8988T (cell line): Measurements from ENCODE around the gene INPP4B.
"Not testable (repeated sequence)": the region's sequence is repeated elsewhere in the genome, so short reads cannot be mapped to it uniquely, and the experiment has no call there.

Experiments used
- DNase-seq: peaks from one replicate; pipeline ENCODE4 v3.0.0; 2011

The INPP4B gene

DNA sequence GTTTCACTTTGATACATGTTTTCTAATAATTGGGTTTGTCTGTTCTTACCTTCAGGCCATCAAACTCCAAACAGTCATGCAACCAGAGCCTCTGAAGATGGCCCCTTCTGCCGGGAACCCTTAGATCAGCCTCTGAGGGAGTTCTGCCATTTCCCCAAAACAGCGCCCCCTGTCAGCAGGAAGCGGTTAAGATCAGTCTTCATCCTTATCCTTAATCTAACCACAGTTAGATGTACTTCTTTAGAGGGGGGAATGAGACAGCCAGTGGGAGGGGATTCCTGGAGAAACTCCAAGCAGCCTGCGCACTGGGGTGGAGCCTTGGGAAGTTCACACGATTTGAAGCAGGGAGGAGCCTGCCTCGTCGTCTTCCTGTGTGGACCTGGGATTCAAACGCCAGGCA lies 185.4 kb downstream of the INPP4B start:
- DNase-seq, result no peak

DNA sequence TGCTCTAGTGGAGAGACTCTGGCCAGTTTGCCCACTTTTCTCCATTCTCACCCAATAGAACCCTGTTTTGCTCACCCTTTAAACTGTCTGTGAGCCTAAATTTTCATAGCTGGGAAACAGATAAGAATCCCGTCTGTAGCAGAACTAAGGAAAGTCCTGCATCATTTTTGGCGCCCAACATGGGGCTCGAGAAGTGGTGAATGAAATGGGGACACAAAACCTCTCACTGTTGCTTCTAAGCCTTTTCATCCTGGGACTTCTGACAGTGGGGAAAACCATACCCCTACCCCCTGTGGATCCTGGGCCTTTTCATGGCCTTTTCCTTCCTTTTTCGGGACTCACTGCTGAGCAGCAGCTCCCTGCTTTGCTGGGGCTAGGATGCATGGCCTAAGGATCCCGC lies 189.9 kb downstream of the INPP4B start:
- DNase-seq, result no peak

DNA sequence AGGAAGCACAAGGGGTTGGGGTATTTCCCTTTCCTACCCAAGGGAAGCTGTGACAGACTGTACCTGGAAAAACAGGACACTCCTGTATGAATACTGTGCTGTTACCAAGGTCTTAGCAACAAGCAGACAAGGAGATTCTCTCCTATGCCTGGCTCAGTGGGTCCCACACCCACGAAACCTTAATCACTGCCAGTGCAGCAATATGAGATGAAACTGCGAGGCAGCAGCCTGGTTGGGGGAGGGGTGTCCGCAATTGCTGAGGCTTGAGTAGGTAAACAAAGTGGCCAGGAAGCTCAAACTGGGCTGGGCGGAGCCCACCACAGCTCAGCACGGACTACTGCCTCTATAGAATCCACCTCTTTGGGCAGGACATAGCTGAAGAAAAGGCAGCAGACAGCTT lies 197.7 kb downstream of the INPP4B start:
- DNase-seq, result no peak

DNA sequence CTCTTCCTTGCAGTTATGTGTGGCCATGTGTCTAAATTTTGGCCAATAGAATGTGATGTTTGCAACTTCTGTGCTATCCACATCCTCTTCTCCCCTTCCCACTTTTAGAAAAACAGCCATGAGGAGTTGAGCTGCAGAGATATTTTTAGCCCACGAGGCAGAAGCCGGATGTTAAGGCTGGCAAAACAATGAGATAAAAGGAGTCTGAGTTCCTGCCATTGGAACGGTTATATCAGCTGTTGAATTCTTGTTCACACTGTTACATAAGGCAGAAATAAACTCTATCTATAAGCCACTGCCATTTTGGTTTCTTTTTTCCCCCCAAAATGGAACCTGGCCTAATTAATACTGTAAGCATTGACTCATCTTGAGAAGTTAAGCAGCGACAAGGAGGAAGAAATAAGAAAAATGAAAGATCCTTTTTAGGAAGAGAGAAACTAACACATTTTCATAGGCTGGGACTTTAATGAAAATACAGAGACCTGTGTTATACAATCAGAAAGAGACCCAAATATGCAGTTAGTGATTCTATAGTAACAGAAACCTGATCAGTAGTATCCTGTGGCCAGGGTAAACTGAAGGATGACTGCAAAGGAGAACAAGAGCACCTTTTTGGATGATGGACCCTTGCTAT lies 200.5 kb downstream of the INPP4B start:
- no peak for DNase-seq

DNA sequence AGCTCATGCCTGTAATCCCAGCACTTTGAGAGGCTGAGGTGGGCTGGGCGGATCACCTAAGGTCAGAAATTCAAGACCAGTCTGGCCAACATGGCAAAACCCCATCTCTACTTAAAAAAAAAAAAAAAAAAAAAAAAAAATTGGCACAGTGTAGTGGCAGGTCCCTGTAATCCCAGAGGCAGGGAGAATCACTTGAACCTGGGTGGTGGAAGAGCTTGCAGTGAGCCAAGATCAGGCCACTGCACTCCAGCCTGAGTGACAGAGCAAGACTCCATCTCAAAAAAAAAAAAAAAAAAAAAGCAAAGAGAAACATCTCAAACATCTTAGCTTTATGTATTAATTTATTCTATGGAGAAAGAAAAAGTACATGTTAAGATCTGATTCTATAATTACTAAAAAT lies 201.5 kb downstream of the INPP4B start:
- not testable (repeated sequence) for DNase-seq

DNA sequence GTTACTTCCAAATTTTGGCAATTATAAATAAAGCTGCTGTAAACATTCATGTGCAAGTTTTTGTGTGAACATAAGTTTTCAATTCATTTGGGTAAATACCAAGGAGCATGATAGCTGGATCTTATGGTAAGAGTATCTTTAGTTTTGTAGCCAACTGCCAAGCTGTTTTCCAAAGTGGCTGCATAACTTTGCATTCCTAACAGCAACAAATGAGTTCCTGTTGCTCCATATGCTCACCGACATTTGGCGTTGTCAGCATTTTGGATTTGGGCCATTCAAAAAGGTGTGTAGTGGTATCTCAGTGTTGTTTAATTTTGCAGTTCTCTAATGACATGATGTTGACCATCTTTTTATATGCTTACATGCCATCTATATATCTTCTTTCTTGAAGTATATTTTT lies 208.5 kb downstream of the INPP4B start:
- no peak for DNase-seq

DNA sequence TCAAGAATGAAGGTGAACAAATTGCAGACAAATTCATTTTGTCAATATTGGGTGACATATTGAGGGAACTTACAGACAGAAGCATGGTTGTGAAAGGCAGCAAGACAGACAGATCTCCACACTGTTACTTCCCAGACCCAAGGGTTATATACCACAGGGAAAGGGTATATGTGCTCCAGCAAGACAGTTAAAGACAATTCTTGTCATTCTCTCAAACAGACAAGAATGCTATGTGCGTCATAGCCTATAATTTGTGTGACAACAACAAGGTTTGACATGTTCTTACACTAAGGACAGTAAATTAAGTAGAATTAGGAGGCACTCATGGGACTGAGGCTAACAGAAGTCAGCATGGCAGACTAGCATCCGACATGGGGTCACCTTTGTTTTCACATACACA lies 214.3 kb downstream of the INPP4B start:
- no peak for DNase-seq

DNA sequence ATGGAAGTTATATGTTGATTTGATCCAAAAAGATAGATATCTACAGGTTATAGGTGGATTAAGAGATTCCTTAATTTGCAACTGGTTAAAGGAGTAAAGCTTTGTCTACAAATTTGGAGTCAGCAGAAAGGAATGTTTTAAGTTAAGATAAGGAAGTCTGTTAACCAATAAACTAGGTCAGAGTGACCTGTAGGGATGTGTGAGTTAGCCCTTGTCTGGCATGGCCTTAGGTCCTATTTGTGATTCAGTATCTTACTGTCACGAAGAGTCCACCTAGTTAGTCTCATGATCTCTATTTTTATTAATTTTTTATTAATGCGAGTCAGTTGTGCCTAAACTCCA lies 230.8 kb downstream of the INPP4B start:
- DNase-seq, result no peak

DNA sequence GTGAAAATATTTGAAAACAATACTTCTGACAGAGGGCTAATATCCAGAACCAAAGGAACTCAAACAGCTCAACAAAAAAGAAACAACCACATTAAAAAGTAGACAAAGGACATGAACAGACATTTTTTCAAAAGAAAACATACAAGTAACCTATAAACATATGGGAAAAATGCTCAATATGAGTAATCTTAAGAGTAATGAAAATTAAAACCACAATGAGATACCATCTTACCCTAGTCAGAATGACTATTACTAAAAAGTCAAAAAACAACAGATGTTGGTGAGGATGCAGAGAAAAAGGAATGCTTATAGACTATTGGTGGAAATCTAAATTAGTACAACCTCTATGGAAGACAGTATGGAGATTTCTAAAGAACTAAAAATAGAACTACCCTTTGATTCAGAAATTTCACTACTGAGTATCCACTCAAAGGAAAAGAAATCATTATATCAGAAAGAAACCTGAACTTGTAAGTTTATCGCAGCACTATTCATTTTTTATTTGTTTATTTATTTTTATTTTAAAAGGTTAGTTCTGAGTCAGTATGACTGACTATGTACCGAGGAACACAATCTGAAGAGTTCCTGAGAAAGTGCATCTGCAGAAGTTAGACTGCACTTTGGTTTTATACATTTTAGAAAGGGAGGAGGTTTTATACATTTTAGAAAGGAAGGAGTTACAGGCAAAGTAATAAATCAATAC lies 231.3 kb downstream of the INPP4B start:
- no peak for DNase-seq

DNA sequence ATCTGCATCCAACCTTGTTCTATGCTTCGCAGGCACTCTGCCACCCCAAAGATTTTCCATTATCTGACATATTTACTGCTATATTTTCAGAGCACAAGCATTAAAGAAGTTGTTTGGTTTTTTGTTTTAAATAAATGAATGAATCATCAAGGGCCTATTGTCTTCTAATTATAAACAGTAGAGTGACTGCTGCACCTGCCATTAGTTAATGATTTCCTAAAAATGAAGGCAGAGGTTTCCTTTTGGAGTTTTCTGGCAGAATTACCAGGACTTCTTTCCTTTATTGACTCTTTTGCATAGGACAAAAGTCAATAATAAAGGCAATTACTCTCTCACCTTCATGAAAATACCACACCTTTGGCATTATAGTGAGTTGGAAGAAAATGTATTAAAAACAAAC lies 238.1 kb downstream of the INPP4B start:
- no peak for DNase-seq

DNA sequence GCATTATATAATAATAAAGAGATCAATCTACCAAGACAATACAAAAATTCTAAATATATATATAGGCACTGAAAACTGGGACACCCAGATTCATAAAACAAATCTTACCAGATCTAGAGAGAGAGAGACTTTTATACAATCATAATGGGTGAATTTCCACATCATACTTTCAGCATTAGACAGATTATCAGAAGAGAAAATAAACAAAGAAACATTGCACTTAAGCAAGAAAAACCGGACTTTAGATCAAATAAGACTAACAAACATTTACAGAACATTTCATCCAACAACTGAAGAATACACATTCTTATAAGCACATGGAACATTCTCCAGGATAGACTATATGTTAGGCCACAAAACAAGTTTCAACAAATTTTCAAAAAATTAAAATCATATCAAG lies 245.1 kb downstream of the INPP4B start:
- DNase-seq, result no peak

DNA sequence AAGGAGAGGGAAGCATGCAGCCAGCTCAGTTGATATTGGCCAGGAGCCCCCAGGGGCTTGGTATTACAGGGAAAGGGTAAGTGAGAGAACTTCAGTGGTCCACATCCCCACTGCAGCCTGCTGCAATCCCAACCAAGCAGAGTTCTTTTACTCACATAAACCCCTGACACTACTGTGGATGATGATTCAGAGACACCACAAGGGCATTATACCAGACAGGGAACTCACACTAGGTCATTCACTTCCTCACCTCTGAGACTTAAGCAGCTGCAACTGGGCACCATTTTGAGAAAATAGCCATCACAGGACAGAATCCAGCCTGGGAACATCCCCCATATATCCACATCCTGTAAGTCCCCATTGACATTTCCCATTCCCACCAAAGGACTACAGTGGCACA lies 248.0 kb downstream of the INPP4B start:
- no peak for DNase-seq

DNA sequence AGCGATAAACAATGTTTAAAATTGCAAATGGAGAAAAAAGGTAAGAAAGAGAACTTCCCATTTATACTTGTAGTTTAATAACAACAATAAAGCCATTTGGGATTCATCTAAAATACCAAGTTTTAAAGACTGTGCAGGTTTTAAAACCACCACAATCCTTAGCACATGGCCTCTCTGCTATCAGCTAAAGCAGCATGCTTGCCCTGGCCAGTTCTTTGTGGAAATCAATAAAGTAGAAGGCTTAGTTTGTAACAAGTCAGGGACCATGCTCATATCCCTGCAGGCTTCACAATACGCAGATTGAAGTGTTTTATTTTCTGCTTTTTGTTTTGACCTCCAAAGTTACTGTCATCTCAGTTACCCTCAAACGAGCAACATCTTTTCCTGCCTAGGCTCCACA lies 249.5 kb downstream of the INPP4B start:
- DNase-seq, result no peak

DNA sequence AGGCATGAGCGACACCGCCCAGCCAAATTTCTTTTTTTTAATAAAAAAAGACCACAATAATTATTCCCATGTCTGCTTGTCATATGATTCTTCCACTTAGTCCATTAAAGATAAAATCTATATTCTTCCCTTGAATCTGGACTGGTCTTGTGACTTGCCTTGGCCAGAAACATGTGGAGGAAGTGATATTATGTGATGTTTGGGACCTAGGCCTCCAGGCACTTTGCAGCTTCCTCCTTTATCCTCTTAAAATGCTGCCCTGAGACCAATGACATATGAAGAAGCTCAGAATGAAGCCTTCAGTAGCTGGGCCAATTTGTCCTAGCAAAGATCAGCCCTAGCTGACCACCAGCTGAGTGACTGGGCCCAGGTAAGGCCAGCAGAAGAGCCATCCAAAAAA lies 250.0 kb downstream of the INPP4B start:
- no peak for DNase-seq

DNA sequence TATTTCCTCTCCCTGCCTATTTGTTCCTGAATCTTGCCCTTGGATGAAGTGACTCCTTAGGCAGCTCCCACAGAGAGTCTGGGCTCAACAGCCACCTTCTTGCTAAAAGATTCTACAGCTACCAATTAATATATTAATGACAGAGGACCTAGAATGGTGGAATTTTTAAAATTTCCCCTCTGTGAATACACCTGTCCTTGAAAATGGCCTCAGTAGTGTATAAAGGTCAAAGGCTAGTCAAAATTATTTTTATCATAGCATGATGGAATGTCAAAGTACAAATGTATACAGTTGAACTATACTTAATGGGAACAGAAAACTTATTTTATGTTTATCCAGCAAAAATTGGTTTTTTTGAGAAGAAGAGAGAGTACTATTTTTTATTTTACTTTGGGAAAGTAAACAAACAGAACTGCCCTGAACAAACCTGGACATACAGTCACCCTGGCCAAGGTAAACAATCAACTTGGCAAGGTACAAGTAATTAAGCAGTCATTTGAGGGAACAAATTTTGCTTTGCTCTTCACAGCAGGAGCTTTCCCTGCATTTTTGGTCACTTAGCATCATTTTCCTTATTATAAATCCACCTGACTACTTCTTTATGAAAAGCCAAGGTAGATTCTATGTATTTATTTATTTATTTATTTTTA lies 250.8 kb downstream of the INPP4B start:
- no peak for DNase-seq

DNA sequence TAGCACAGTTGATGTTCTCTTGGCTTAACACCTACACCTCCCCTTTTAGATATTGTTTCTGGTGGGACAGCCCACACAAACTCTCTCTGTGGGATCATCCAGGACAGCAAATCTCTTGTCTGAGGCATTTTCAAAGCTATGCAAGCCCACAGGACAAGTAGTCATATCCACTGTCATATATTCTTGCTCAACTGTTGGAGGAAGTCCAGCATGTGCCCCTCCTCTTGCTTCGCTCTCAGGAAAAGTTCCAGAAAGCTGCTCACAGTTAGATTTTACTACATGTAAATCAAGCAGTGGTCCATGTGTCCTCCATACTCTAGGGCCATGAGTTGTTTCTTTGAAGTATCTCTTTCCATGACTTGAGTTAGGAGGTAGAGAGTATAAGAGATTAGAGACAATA lies 260.7 kb downstream of the INPP4B start:
- no peak for DNase-seq

DNA sequence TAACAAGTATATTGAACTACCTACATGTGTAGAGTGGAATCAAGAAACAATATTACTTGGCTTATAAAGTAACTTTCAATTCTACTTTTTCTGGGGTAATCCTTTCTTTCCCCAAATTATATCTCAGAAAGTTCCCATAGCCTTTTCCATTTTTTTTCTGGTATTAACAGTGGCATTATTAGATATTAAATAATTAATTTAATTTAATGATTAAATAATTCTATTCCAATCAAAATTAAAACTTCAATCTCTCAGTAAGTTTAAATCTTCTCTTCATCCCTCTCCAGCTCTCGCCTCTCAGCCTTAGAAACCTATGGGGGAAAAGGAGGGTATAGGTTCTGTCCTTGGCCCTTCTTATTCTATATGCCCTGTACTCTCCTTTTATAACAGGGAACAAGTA lies 262.4 kb downstream of the INPP4B start:
- no peak for DNase-seq

DNA sequence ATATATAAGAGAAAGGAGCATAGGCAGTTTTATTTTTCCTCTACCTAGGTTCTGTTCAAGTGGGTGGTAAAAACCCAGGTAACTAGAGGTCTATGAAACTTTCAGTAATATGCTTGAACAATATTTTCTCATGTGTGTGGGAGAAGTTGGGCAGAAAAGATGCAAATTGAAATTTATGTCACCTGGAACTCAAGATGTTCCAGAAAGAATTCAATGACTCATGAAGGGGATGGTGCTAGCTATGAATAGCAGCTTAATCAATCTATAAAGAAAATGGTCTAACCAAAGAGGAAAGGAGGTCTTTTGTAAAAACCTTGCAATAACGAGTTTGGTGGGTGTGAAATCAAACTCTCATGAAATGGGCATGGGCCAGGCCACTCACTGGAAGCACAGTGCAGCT lies 263.8 kb downstream of the INPP4B start:
- DNase-seq, result no peak

DNA sequence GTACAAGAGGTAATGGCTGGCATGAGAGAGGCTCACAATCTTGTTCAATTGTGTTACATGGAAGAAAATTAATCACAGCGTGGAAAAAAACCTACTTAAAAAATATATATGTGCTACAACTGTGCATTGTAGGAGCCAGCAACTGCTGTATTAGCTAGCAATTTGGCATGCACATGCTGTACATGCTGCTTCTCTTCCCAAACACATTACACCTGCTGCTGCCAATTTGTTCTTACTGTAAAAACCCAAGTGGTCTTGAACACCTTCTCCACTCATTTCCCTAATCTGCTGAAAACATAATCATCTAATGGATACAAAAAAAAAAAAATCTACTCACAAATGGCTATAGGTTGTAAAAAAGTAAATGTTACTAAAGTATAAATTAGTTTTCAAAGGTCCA lies 264.2 kb downstream of the INPP4B start:
- DNase-seq, result no peak

DNA sequence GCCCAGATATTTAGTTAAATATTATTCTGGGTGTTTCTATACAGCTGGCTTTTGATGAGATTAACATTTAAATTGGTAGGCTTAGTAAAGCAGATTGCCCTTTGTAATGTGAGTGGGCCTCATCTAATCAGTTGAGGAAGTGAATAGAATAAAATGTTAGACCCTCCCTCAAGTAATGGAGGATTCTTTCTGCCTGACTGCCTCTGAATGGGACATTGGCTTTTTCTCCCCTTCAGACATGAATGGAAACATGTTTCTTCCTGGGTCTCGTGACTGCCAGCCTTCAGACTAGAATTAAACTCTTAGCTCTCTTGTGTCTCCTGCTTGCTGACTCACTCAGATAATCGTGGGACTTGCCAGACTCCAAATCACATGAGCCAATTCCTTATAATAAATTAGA lies 266.7 kb downstream of the INPP4B start:
- no peak for DNase-seq

DNA sequence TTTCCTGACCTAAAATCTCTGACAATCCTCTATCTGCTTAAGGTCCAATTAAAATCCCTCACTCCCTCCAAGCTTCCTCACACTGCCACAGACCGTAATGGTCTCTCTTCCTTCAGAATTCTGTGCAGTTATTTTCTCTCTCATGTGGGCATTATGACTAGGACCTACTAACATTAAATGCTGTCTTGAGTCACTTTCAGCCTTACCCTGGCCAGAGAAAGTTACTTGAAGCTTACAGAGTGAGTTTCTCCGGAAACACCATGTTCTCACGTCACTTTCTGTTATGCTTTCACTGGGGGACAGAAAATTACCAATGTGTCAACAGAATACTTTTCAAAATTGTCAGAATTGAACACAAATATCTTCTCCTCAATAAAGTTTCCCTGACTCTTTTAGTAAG lies 271.8 kb downstream of the INPP4B start:
- DNase-seq, result no peak

DNA sequence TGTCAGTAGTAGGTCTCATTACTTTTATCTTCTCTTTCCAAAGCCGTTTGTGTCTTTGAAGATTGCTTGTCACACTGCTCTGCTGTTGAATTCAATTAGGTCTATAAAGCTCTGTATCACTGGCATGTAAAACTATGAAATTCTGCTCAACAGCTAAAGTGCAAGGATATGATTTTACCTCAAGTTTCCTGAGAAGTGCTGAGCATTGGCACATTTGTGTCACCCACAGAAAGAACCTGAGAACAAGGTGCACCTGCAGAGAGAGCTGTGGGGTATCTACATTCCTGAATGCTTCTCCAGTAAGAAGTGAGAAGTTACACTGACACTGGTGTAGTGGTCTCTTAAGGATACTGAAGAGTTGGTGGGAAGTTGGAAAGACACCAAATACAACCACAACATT lies 274.0 kb downstream of the INPP4B start:
- DNase-seq, result no peak

DNA sequence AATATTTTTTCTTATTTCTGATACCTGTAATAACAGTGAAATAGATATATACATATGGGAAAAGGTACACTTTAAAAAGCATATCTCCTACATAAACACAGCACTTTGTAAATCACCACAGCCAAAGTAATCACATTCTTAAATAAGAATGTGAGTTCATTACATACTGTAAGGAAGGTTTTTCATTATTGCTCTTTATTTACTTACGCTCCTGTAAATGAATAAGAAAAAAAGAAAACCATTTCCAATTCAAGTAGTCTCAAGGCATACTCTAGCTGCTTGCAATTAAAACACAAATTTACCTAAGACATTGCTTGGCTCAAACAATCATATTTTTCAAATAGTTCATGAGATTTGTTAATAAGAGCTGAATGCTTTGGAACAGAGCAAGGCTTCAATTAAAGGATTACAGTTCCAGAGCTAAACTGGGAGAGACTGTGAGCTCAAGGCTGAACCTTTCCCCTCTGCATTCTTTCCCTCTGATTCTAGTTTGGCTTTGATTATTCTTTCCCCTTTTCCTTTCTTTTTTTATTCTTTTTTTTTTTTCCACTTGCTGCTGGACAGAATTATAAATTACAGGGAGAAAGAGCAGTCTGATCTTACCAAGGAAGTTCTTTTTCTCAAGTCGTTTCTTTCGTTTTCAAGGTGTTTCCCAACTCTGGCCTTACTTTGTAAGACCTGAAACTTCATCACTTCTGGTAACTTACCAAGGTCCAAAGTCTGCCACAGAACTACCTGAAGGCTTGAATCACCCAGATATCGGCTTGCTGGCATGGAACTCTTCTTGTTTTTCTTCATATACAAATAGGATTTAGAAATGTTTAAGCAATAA lies 278.3 kb downstream of the INPP4B start:
- no peak for DNase-seq

DNA sequence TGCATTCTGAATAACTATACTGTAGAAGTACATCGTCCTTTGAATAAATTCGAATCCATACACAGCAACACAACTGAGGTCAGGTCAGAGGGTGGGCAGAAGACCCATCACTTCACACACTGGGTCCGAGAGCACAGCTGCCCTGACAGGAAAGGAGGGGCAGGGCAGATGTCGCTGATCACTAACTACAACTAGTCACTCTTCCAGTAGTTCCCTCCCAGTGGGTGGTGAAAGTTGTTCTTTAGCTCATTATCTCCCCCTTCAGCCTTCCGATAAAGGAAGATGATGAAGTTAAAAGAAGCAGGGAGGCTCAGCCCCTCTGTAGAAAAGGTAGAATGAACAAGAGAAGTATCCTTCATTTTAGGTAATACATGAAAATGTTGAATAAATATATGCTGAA lies 278.9 kb downstream of the INPP4B start:
- no peak for DNase-seq
